Pulmonary artery endothelial cell (primary cell): ENCODE measurements around the gene LLPH. TPM values are rescaled to one million over a fixed set of nuclear protein-coding genes. Genes with fewer than 3 reads are reported as not detected.

Experiments
- DNase-seq: peaks from one replicate; pipeline ENCODE4 v3.0.0-alpha.2; 2011; ENCODE audit warnings: low read depth, low spot score
- total RNA-seq: library from RNA; depleted of rRNA; stranded (reverse); fragments of >200 nt; gene quantifications from 2 replicates; pipeline ENCODE4 v1.2.3, GENCODE V29; 2014

LLPH gene
- total RNA-seq, 1 donor from 2014 or later: 7.9 TPM

GRCh38 chr12:66143868-66144267, 13.3 kb upstream of the LLPH start:
- DNase-seq: no peak

GRCh38 chr12:66142826-66143225, 12.3 kb upstream of the LLPH start:
- no peak for DNase-seq

- DNase-seq: no peak
Measured at GRCh38 chr12:66141299-66141698, 10.7 kb upstream of the LLPH start.

GRCh38 chr12:66140731-66141130, 10.2 kb upstream of the LLPH start:
- DNase-seq: no peak

- no peak for DNase-seq
Measured at GRCh38 chr12:66139328-66139727, 8.8 kb upstream of the LLPH start.

- no peak for DNase-seq
Measured at GRCh38 chr12:66137937-66138336, 7.4 kb upstream of the LLPH start.

- DNase-seq: no peak
Measured at GRCh38 chr12:66132408-66132807, 1.9 kb upstream of the LLPH start.

GRCh38 chr12:66131067-66131688, 628 bp upstream of the LLPH start:
- no peak for DNase-seq

- DNase-seq: no peak
Measured at GRCh38 chr12:66129934-66130266, 650 bp downstream of the LLPH start.

- no peak for DNase-seq
Measured at GRCh38 chr12:66127650-66128049, 2.9 kb downstream of the LLPH start.

GRCh38 chr12:66120477-66120876, 10.1 kb downstream of the LLPH start:
- DNase-seq: no peak

- no peak for DNase-seq
Measured at GRCh38 chr12:66119870-66120241, 10.7 kb downstream of the LLPH start.

GRCh38 chr12:66119229-66119869, 11.2 kb downstream of the LLPH start:
- DNase-seq: no peak

GRCh38 chr12:66118240-66118891, 12.2 kb downstream of the LLPH start:
- DNase-seq: no peak

GRCh38 chr12:66117242-66117641, 13.3 kb downstream of the LLPH start:
- DNase-seq: no peak

- no peak for DNase-seq
Measured at GRCh38 chr12:66115071-66115600, 15.4 kb downstream of the LLPH start.

- DNase-seq: no peak
Measured at GRCh38 chr12:66113471-66113870, 17.1 kb downstream of the LLPH start.

- DNase-seq: no peak
Measured at GRCh38 chr12:66111605-66112004, 18.9 kb downstream of the LLPH start.

GRCh38 chr12:66109056-66109455, 21.5 kb downstream of the LLPH start:
- no peak for DNase-seq

GRCh38 chr12:66108386-66108785, 22.2 kb downstream of the LLPH start:
- DNase-seq: no peak

GRCh38 chr12:66107451-66107915, 23.1 kb downstream of the LLPH start:
- peak; percentile 50 for DNase-seq

GRCh38 chr12:66103016-66103913, 27.3 kb downstream of the LLPH start:
- DNase-seq: no peak
